Endodermal cell (in vitro differentiated cells): ENCODE results near the gene COL4A5. TPM values are rescaled to one million over a fixed set of nuclear protein-coding genes. Genes with fewer than 3 reads are reported as not detected.

Source experiments
- DNase-seq: peaks from one replicate; pipeline ENCODE4 v3.0.0-alpha.2; 2017
- H3K27ac ChIP-seq: 2 replicates; pipeline ENCODE4 v1.5.1; 2013; ENCODE audit warnings: mild to moderate bottlenecking, low read depth, low read length, moderate library complexity
- H3K27me3 ChIP-seq: 2 replicates; pipeline ENCODE4 v1.6.1; 2013; ENCODE audit warnings: mild to moderate bottlenecking, low read length, moderate library complexity; ENCODE audit not compliant: insufficient read depth, control insufficient read depth, poor library complexity, severe bottlenecking
- H3K36me3 ChIP-seq: 2 replicates; pipeline ENCODE4 v1.7.0; 2013; ENCODE audit warnings: mild to moderate bottlenecking, low read length, moderate library complexity; ENCODE audit not compliant: control insufficient read depth, insufficient read depth
- H3K4me1 ChIP-seq: one replicate; pipeline ENCODE4 v1.7.0; 2013; ENCODE audit warnings: low read length; ENCODE audit not compliant: control insufficient read depth, insufficient read depth
- H3K4me3 ChIP-seq: 2 replicates; pipeline ENCODE4 v1.5.1; 2013; ENCODE audit warnings: mild to moderate bottlenecking, low read length, moderate library complexity
- H3K9ac ChIP-seq: 2 replicates; pipeline ENCODE4 v1.6.1; 2013; ENCODE audit warnings: mild to moderate bottlenecking, low read length, moderate library complexity; ENCODE audit not compliant: poor library complexity, severe bottlenecking; ENCODE audit errors: extremely low read depth
- H3K9me3 ChIP-seq: 2 replicates; pipeline ENCODE4 v1.6.1; 2013; ENCODE audit warnings: mild to moderate bottlenecking, low read length, moderate library complexity; ENCODE audit not compliant: control insufficient read depth
- H3K27ac Mint-ChIP-seq: 2 replicates; pipeline ENCODE4 v1.8.0; 2020; ENCODE audit warnings: mixed read lengths
- H3K27me3 Mint-ChIP-seq: 2 replicates; pipeline ENCODE4 v1.8.0; 2021; ENCODE audit warnings: mild to moderate bottlenecking, mixed read lengths; ENCODE audit not compliant: insufficient read depth
- H3K36me3 Mint-ChIP-seq: 2 replicates; pipeline ENCODE4 v1.8.0; 2020; ENCODE audit warnings: low read depth, mixed read lengths
- H3K4me1 Mint-ChIP-seq: 2 replicates; pipeline ENCODE4 v1.8.0; 2020; ENCODE audit warnings: mixed read lengths
- H3K4me3 Mint-ChIP-seq: 2 replicates; pipeline ENCODE4 v1.8.0; 2020; ENCODE audit warnings: mild to moderate bottlenecking, moderate library complexity, mixed read lengths
- H3K9me3 Mint-ChIP-seq: 2 replicates; pipeline ENCODE4 v1.8.0; 2020; ENCODE audit warnings: mild to moderate bottlenecking, mixed read lengths
- WGBS, 2 experiments: methylation state at CpG; one replicate each; pipeline versions ENCODE4 v1.1.5 to v1.1.7; 2013; ENCODE audit warnings: missing lambda C conversion rate in 2 of 2, mixed read lengths in 1 of 2; ENCODE audit not compliant: insufficient coverage in 1 of 2, insufficient read length in 1 of 2; 5-methylcytosine and 5-hydroxymethylcytosine counted together
- total RNA-seq, 2 donors: library from RNA; stranded (reverse); fragmentation: NEBNext Ultra II Directional in 1 of 2; extraction: Animal tissue kit (Norgen Biotek cat#: 25700) in 1 of 2; gene quantifications; 2 replicates in 1 of 2; 3 replicates in 1 of 2; pipeline ENCODE4 v1.2.1, GENCODE V29; 2021
- TF ChIP-seq, protein P1 (sequence below): fragments of 200-600 bp; sonication (generic); conservative IDR thresholded peaks from 2 replicates; pipeline ENCODE4 v1.5.0; 2021; ENCODE audit warnings: antibody characterized with exemption, mild to moderate bottlenecking

The COL4A5 gene
- total RNA-seq, 2 donors from 2014 or later: 212 to 365 TPM

DNA sequence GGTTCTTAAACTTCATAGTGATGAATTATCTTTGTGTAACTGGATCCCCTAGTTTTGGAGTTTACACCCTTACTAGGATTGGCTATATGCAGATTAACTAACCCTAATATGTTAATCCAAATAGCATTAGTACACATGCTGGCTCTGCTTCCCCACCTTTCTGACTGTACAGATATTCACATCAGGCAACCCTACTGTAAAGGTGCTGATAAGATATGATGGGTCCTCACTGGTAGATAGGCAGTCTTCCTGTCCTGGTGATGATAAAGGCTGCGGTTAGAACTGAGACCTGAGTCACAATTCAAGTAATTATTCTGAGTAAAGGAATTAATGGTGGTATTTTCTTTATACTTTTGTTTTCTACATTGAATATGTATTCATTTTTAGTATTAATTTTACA lies 118.6 kb downstream of the COL4A5 start:
- DNase-seq: no peak
- H3K27me3 Mint-ChIP-seq: no peaks in the 10 kb centered on the region
- no peak overlapping the region for H3K4me3 Mint-ChIP-seq
- Histone ChIP-seq H3K4me3 (no peak overlapping the region), H3K36me3 (peaks cover 32% of the 10 kb centered on the region), H3K9me3 (no peaks in the 10 kb centered on the region), H3K9ac (no peak overlapping the region), H3K27me3 (no peaks in the 10 kb centered on the region), H3K27ac (no peak overlapping the region), H3K4me1 (no peaks in the 10 kb centered on the region)
- TF ChIP-seq, protein P1, sequence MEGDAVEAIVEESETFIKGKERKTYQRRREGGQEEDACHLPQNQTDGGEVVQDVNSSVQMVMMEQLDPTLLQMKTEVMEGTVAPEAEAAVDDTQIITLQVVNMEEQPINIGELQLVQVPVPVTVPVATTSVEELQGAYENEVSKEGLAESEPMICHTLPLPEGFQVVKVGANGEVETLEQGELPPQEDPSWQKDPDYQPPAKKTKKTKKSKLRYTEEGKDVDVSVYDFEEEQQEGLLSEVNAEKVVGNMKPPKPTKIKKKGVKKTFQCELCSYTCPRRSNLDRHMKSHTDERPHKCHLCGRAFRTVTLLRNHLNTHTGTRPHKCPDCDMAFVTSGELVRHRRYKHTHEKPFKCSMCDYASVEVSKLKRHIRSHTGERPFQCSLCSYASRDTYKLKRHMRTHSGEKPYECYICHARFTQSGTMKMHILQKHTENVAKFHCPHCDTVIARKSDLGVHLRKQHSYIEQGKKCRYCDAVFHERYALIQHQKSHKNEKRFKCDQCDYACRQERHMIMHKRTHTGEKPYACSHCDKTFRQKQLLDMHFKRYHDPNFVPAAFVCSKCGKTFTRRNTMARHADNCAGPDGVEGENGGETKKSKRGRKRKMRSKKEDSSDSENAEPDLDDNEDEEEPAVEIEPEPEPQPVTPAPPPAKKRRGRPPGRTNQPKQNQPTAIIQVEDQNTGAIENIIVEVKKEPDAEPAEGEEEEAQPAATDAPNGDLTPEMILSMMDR: no peak
- no CpG with 5 or more reads among the region's 1 CpG for WGBS, 2 experiments
- H3K4me1 Mint-ChIP-seq: peaks cover 3% of the 10 kb centered on the region
- no peak overlapping the region for H3K27ac Mint-ChIP-seq
- peaks cover 50% of the 10 kb centered on the region for H3K36me3 Mint-ChIP-seq
- H3K9me3 Mint-ChIP-seq: no peaks in the 10 kb centered on the region

DNA sequence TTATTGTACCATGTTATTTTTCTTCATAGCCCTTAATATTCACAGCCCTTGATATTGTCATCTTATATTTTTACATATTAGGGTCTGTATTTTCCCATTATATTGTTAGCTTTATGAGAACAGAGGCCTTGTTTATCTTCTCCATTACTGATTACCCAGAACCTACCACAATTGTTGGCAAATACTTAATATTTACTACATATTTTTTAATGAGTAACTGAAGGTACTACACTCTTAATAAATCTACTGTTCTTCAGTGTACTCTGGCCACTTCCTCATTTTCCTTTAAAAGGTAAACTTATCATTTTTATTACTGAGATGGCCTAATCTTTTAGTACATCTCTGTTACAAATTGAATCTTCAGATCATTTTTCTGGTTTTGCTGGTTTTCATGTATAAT lies 133.5 kb downstream of the COL4A5 start:
- H3K4me1 ChIP-seq: no peaks in the 10 kb centered on the region
- H3K36me3 Mint-ChIP-seq: peaks cover 73% of the 10 kb centered on the region
- TF ChIP-seq, protein P1: no peak

DNA sequence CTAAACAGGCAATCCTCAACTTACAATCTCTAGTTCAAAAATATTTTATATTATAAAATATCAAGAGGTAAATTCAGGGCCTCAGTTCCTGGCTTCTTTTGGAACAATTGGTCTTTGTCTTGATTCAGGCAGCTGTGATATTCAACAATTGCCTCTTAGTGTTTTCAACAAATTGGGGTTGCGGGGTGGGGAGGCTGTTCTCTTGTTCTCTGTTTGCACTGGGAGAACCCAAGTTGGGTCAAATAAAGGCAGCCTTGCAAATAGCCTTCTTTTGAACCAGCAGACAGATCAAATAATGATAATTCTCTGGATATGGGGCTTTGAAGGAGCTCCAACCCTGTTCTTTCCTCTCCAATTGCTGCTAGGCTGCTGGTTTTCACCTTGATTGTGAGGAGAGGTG lies 142.5 kb downstream of the COL4A5 start:
- no peaks in the 10 kb centered on the region for H3K27me3 Mint-ChIP-seq
- TF ChIP-seq, protein P1: no peak
- Histone ChIP-seq H3K27me3 (no peaks in the 10 kb centered on the region), H3K27ac (no peak overlapping the region), H3K9me3 (peaks cover 7% of the 10 kb centered on the region), H3K4me1 (no peaks in the 10 kb centered on the region), H3K36me3 (peaks cover 48% of the 10 kb centered on the region), H3K4me3 (no peak overlapping the region), H3K9ac (no peak overlapping the region)
- H3K27ac Mint-ChIP-seq: peak overlapping the region; percentile 70
- peaks cover 22% of the 10 kb centered on the region for H3K4me1 Mint-ChIP-seq
- peaks cover 77% of the 10 kb centered on the region for H3K36me3 Mint-ChIP-seq
- WGBS, 2 experiments: 100% methylated on average over 1 of the region's 1 CpG; no CpG with 5 or more reads in 1 of the 2 experiments
- DNase-seq: peak; percentile 47
- H3K4me3 Mint-ChIP-seq: no peak overlapping the region
- H3K9me3 Mint-ChIP-seq: peaks cover 5% of the 10 kb centered on the region

More for the DNA sequence above, 133.5 kb downstream of the COL4A5 start:
- H3K27ac Mint-ChIP-seq: no peak overlapping the region
- Histone ChIP-seq H3K27me3 (no peaks in the 10 kb centered on the region), H3K27ac (no peak overlapping the region), H3K9me3 (no peaks in the 10 kb centered on the region), H3K9ac (no peak overlapping the region), H3K4me3 (no peak overlapping the region), H3K36me3 (peaks cover 53% of the 10 kb centered on the region)
- no peak overlapping the region for H3K4me3 Mint-ChIP-seq
- DNase-seq: no peak
- peaks cover 3% of the 10 kb centered on the region for H3K4me1 Mint-ChIP-seq
- no peaks in the 10 kb centered on the region for H3K9me3 Mint-ChIP-seq
- H3K27me3 Mint-ChIP-seq: no peaks in the 10 kb centered on the region
